ENCODE measurements around the gene MOB3B.

The MOB3B gene

GRCh38 chr9:27353474-27354229, 176.0 kb downstream of the MOB3B start:
- H3K4me3 ChIP-seq (ENCODE audit: low read depth, low read length): no peak overlapping the region
- DNase-seq (ENCODE audit: low read depth, low spot score): no peak
- ChIA-PET POLR2A (no interaction called here), CTCF (interaction anchor here (1.3 to 1.4 kb wide), 2 partner anchors 20 to 194 kb away, joined by 3 to 5 read pairs; no protein-coding TSS in a partner anchor)
- TF ChIP-seq CTCF (IDR thresholded peaks at IDR 0.05; ENCODE audit: insufficient read depth, low read length, missing control alignments): no peak

- POLR2A ChIA-PET: no interaction called here
- no peak for DNase-seq (ENCODE audit: low read depth, low spot score)
- no peak for TF ChIP-seq CTCF (IDR thresholded peaks at IDR 0.05; ENCODE audit: insufficient read depth, low read length, missing control alignments)
- no peak overlapping the region for H3K4me3 ChIP-seq (ENCODE audit: low read depth, low read length)
- CTCF ChIA-PET: interaction anchor here (1.3 kb wide), 1 partner anchor 20 kb away, joined by 5 read pairs; no protein-coding TSS in a partner anchor
These were observed 176.5 kb downstream of the MOB3B start for GRCh38 chr9:27353166-27353473.

GRCh38 chr9:27352457-27353165, 177.0 kb downstream of the MOB3B start:
- DNase-seq (ENCODE audit: low read depth, low spot score): no peak
- no peak overlapping the region for H3K4me3 ChIP-seq (ENCODE audit: low read depth, low read length)
- CTCF ChIA-PET: no interaction called here
- POLR2A ChIA-PET: no interaction called here
- no peak for TF ChIP-seq CTCF (IDR thresholded peaks at IDR 0.05; ENCODE audit: insufficient read depth, low read length, missing control alignments)

GRCh38 chr9:27351438-27351837, 178.2 kb downstream of the MOB3B start:
- no peak overlapping the region for H3K4me3 ChIP-seq (ENCODE audit: low read depth, low read length)
- DNase-seq (ENCODE audit: low read depth, low spot score): no peak
- ChIA-PET CTCF (no interaction called here), POLR2A (no interaction called here)
- no peak for TF ChIP-seq CTCF (IDR thresholded peaks at IDR 0.05; ENCODE audit: insufficient read depth, low read length, missing control alignments)

- ChIA-PET CTCF (no interaction called here), POLR2A (no interaction called here)
- no peak for DNase-seq (ENCODE audit: low read depth, low spot score)
- TF ChIP-seq CTCF (IDR thresholded peaks at IDR 0.05; ENCODE audit: insufficient read depth, low read length, missing control alignments): no peak
- no peak overlapping the region for H3K4me3 ChIP-seq (ENCODE audit: low read depth, low read length)
These were observed 179.1 kb downstream of the MOB3B start for GRCh38 chr9:27350382-27350976.

GRCh38 chr9:27349698-27350080, 179.9 kb downstream of the MOB3B start:
- TF ChIP-seq CTCF (IDR thresholded peaks at IDR 0.05; ENCODE audit: insufficient read depth, low read length, missing control alignments): no peak
- ChIA-PET POLR2A (no interaction called here), CTCF (no interaction called here)
- H3K4me3 ChIP-seq (ENCODE audit: low read depth, low read length): no peak overlapping the region
- DNase-seq (ENCODE audit: low read depth, low spot score): no peak

All from AG04449 (cell line).